Stimulated activated naive CD8-positive, alpha-beta T cell treated with anti-CD3 and anti-CD28 coated beads, Interleukin-15, Interleukin-2, amounts not matched to agents 100 ng/mL and 50 ng/mL, for 24 hours (primary cell): Measurements from ENCODE around the gene VILL.

Experiments used
- H3K27ac Mint-ChIP-seq: one replicate; pipeline ENCODE4 v1.8.0; 2021; ENCODE audit warnings: mild to moderate bottlenecking, mixed read lengths
- H3K27me3 Mint-ChIP-seq: one replicate; pipeline ENCODE4 v1.8.0; 2021; ENCODE audit warnings: mixed read lengths
- H3K36me3 Mint-ChIP-seq: one replicate; pipeline ENCODE4 v1.8.0; 2021; ENCODE audit warnings: low read depth, mixed read lengths
- H3K4me1 Mint-ChIP-seq: one replicate; pipeline ENCODE4 v1.8.0; 2021; ENCODE audit warnings: low read depth, mixed read lengths
- H3K4me3 Mint-ChIP-seq: one replicate; pipeline ENCODE4 v1.8.0; 2021; ENCODE audit warnings: mild to moderate bottlenecking, mixed read lengths
- H3K9me3 Mint-ChIP-seq: one replicate; pipeline ENCODE4 v1.8.0; 2021; ENCODE audit warnings: mixed read lengths

Gene VILL

DNA sequence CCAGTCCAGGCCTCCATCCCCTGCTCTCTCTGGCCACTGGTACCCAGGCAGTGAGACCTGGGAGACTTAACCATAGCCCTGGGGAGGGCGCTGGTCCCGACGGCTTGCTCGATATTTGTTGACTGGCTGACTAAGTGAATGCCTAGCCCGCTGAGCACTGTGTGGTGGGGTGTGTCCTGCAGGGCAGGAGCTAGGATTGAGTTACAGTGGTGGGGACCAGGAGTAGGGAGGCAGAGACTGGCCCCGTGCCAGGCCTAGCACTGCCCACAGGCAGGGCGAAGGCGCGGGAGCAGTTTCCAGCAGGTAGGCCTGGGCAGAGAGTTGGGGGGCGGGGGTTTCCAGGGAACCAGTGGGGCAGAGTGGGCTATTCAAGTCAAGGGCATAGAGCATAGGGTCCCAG lies at the start of gene VILL:
Gene VILL (plus strand): TSS at position 260 of the 400 bp plus-strand sequence. CDS start 2,887 bp downstream, outside the sequence.
- H3K27me3 Mint-ChIP-seq, result no peaks in the 10 kb centered on the region
- no peak within 1 kb of the TSS for H3K4me3 Mint-ChIP-seq
- H3K4me1 Mint-ChIP-seq, result peaks cover 20% of the 10 kb centered on the region
- H3K27ac Mint-ChIP-seq, result no peak within 1 kb of the TSS
- no peaks in the 10 kb centered on the region for H3K36me3 Mint-ChIP-seq
- no peaks in the 10 kb centered on the region for H3K9me3 Mint-ChIP-seq

DNA sequence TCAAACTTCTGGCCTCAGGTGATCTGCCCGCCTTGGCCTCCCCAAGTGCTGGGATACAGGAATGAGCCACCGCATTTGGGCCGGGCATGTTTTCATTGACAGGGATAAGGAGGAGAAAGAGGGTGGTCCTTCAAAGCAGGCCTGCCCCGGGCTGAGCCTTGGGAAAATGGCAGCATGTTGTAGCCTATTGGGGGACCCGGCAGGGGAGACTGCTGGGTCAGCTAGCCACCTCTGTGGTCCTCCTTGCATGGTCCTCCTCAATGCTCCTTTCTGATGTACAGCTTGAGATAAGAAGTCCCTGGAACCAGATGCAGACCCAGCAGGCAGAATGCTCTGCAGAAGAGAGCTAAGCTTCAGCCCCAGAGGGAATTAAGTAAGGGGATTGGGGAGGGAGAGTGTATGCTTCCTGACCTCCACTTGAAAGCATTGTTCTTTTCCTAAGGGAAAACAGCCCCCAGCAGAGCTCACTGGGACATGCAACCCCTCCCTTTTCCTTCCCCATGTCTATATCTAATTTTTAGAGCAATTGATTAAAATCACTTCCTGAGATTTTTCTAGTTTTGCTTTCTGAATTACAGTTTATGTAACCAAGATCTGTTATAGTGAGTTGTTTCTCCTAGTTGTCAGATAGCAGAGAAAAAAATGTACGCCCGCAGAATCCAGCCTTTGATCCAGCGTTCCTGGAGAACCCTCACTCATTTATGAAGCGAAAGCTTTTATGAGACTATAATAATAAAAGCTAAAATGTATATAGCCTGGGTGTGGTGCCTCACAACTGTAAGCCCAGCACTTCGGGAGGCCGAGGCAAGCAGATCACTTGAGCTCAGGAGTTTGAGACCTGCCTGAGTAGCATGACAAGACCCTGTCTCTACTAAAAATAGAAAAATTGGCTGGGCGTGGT lies 48.7 kb upstream of the VILL start:
- no peaks in the 10 kb centered on the region for H3K4me1 Mint-ChIP-seq
- no peaks in the 10 kb centered on the region for H3K9me3 Mint-ChIP-seq
- no peaks in the 10 kb centered on the region for H3K27me3 Mint-ChIP-seq
- H3K36me3 Mint-ChIP-seq, result no peaks in the 10 kb centered on the region
- no peak overlapping the region for H3K27ac Mint-ChIP-seq
- no peak overlapping the region for H3K4me3 Mint-ChIP-seq

DNA sequence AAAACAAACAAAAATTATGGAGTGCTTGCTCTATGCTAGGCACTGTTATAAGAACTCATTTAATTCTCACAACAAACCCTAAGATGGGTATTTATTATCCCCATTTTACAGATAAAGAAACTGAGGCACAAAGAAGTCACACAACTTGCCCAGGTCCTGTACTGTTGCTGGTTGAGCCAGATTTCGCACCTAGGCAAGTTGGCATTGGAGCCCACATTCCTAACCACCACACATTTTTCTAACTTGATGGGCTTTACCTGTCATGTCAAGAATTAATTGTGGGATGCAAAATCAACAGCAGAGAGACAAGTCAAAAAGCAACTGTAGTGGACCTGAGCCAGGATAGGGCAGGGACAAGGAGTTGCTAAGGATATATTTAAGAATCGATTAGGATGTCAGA lies 47.9 kb upstream of the VILL start:
- Mint-ChIP-seq H3K27ac (no peak overlapping the region), H3K36me3 (no peaks in the 10 kb centered on the region), H3K4me1 (no peaks in the 10 kb centered on the region), H3K4me3 (no peak overlapping the region), H3K27me3 (no peaks in the 10 kb centered on the region), H3K9me3 (no peaks in the 10 kb centered on the region)

GRCh38 chr3:37943126-37943525 lies 47.5 kb upstream of the VILL start:
- no peak overlapping the region for H3K4me3 Mint-ChIP-seq
- H3K27ac Mint-ChIP-seq, result no peak overlapping the region
- H3K9me3 Mint-ChIP-seq, result no peaks in the 10 kb centered on the region
- H3K36me3 Mint-ChIP-seq, result no peaks in the 10 kb centered on the region
- H3K4me1 Mint-ChIP-seq, result no peaks in the 10 kb centered on the region
- H3K27me3 Mint-ChIP-seq, result no peaks in the 10 kb centered on the region

GRCh38 chr3:37943631-37944314 lies 46.8 kb upstream of the VILL start:
- H3K36me3 Mint-ChIP-seq, result no peaks in the 10 kb centered on the region

DNA sequence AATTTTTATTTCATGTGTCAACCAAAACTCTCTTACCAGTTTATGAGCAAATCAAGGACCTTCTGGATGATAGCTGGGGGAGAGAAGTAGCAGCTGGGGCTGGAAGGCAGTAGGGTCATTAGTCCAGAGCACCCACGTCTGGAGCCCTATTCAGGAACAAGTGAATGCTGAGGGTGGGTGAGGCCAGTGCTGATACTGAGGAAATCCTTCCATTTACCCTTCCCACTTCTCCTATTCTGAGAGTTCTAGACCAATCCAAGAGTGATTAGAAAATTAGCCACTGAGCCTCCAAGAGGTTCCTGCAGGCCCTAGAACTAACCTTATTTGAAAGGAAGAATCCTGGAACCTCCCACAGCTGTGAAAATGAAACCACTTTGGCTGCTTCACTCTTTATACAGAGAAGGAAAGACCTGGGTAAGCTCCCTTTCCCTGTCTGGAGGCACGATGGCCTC lies 46.2 kb upstream of the VILL start:
- Mint-ChIP-seq H3K4me1 (no peaks in the 10 kb centered on the region), H3K36me3 (no peaks in the 10 kb centered on the region), H3K9me3 (no peaks in the 10 kb centered on the region), H3K27me3 (no peaks in the 10 kb centered on the region), H3K4me3 (no peak overlapping the region), H3K27ac (no peak overlapping the region)

More at GRCh38 chr3:37943631-37944314, 46.8 kb upstream of the VILL start:
- Mint-ChIP-seq H3K27me3 (no peaks in the 10 kb centered on the region), H3K9me3 (no peaks in the 10 kb centered on the region), H3K4me1 (no peaks in the 10 kb centered on the region), H3K27ac (no peak overlapping the region), H3K4me3 (no peak overlapping the region)

- no peaks in the 10 kb centered on the region for H3K4me1 Mint-ChIP-seq
- no peak overlapping the region for H3K27ac Mint-ChIP-seq
- H3K27me3 Mint-ChIP-seq, result no peaks in the 10 kb centered on the region
- no peaks in the 10 kb centered on the region for H3K9me3 Mint-ChIP-seq
- H3K4me3 Mint-ChIP-seq, result no peak overlapping the region
- no peaks in the 10 kb centered on the region for H3K36me3 Mint-ChIP-seq
These were observed 45.3 kb upstream of the VILL start for GRCh38 chr3:37945156-37945806.

DNA sequence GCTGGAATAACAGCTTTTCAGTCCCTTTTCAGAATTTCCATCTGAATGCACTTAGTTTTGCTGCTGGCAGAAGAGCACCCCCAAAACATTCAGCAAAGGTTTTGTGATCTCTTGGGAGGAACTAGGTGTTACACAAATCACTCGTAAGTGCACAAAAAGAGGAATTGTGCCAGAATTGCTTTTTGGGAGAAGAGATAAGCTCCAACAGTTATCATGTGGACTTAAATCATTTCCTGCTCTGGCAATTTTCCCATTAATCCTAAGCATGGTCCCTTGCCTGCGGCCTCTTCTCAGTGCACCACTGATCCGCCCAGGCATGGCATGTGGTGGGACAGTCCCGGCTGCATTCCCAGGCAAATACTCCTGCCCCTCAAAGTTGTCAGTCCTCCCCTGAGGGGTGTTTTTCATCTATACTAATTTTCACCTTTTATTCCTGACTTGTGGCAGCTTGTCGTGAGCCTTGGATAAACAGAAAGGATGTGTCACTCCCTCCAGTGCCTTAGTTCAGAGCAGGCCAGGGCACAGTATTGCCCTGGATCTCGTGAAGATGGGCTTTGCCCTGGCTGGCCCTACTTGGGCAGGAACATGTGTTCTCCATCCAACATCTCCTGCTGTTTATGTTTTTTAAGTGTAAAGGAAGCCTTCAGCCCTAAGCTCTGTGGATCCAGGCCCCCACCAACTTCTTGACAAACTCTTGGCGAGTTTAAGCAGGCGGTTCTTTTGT lies 44.6 kb upstream of the VILL start:
- no peak overlapping the region for H3K4me3 Mint-ChIP-seq
- no peaks in the 10 kb centered on the region for H3K27me3 Mint-ChIP-seq
- H3K9me3 Mint-ChIP-seq, result no peaks in the 10 kb centered on the region
- H3K4me1 Mint-ChIP-seq, result no peaks in the 10 kb centered on the region
- no peaks in the 10 kb centered on the region for H3K36me3 Mint-ChIP-seq
- no peak overlapping the region for H3K27ac Mint-ChIP-seq

DNA sequence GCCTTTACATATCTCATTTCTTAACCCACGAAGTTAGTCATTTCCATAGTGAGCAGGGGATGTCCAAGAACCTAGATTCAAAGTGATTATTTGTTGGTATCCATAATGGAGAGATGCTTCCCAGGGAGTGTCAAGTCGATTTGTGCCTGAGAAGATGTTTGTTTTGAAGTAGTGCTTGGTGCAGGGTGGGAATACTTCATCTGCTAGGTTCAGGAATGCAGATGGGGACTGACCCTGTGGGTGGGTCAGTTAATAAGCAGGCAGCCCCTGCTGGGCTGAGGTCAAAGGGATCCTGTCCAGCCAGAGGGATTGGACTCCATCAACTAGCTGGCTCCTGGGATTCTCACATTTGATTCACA lies 44.1 kb upstream of the VILL start:
- Mint-ChIP-seq H3K36me3 (no peaks in the 10 kb centered on the region), H3K4me3 (no peak overlapping the region), H3K27ac (no peak overlapping the region), H3K4me1 (no peaks in the 10 kb centered on the region), H3K27me3 (no peaks in the 10 kb centered on the region), H3K9me3 (no peaks in the 10 kb centered on the region)

GRCh38 chr3:37949866-37950265 lies 40.7 kb upstream of the VILL start:
- Mint-ChIP-seq H3K9me3 (no peaks in the 10 kb centered on the region), H3K36me3 (no peaks in the 10 kb centered on the region), H3K4me1 (no peaks in the 10 kb centered on the region), H3K27ac (no peak overlapping the region), H3K4me3 (no peak overlapping the region), H3K27me3 (no peaks in the 10 kb centered on the region)

GRCh38 chr3:37952564-37952963 lies 38.0 kb upstream of the VILL start:
- peaks cover 19% of the 10 kb centered on the region for H3K4me1 Mint-ChIP-seq
- no peaks in the 10 kb centered on the region for H3K9me3 Mint-ChIP-seq
- no peaks in the 10 kb centered on the region for H3K36me3 Mint-ChIP-seq
- H3K4me3 Mint-ChIP-seq, result no peak overlapping the region
- no peaks in the 10 kb centered on the region for H3K27me3 Mint-ChIP-seq
- no peak overlapping the region for H3K27ac Mint-ChIP-seq

DNA sequence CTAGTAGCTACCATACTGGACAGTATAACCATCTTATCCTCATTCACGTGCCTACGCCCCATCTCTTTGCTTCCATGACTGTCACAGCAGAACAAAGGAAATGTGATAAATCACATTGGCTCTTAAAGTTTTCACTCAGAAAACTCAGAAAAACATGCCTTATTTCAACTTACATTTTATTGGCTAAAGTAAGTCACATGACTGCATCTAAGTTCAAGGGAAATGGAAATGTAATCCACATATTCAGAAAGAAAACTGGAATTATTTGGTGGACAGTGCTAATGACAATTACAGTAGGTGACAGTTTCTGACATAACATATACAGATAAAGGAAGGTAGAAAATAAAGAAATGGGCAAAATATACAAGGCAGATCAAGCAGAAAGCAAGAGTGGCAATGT lies 37.4 kb upstream of the VILL start:
- Mint-ChIP-seq H3K4me3 (no peak overlapping the region), H3K27me3 (no peaks in the 10 kb centered on the region), H3K4me1 (peaks cover 24% of the 10 kb centered on the region), H3K36me3 (no peaks in the 10 kb centered on the region), H3K27ac (no peak overlapping the region), H3K9me3 (no peaks in the 10 kb centered on the region)

DNA sequence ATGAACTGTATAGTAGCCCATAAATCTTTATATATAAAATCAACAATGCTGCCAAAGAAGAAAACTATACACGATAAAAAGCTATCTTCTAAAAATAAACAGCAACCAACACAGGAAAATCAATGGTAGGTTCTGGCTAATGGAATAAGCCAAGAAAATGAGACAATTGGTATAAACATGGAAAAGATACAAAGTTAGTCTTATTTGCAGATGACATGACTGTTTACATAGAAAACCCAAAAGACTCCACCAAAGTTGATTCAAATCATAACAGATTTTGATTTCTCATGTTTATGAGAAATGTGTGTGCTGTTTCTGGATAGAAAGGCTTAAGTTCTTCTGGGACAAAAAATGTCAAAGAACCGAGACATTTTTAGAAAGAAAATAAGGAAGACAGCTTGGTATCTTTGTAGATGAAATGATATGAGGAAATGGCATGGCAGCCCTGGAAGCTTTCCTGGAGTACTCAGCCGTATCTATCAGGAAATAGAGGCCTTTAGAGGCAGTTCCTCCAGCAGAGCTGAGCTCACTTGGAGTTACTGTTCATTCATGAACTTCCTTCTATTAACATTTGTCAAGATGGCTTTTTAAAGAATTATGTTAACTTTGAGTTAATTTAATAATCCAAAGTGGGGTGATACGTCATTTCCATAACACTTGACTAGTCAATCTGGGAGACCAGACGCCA lies 36.7 kb upstream of the VILL start:
- H3K4me3 Mint-ChIP-seq, result no peak overlapping the region
- no peaks in the 10 kb centered on the region for H3K27me3 Mint-ChIP-seq
- no peak overlapping the region for H3K27ac Mint-ChIP-seq
- no peaks in the 10 kb centered on the region for H3K36me3 Mint-ChIP-seq
- H3K9me3 Mint-ChIP-seq, result no peaks in the 10 kb centered on the region
- peaks cover 24% of the 10 kb centered on the region for H3K4me1 Mint-ChIP-seq

GRCh38 chr3:37954881-37955280 lies 35.7 kb upstream of the VILL start:
- Mint-ChIP-seq H3K4me3 (no peak overlapping the region), H3K4me1 (peaks cover 24% of the 10 kb centered on the region), H3K36me3 (no peaks in the 10 kb centered on the region), H3K27me3 (no peaks in the 10 kb centered on the region), H3K9me3 (no peaks in the 10 kb centered on the region), H3K27ac (no peak overlapping the region)
